ENCODE data around the gene SLC4A5. TPM values are rescaled to one million over a fixed set of nuclear protein-coding genes. Genes with fewer than 3 reads are reported as not detected.

Gene SLC4A5
- total and polyA plus RNA-seq, 8 donors: 0.12 to 4.8 (median 0.58) TPM; not detected in 1

GRCh38 chr2:74201196-74201595 is 142.0 kb downstream of the SLC4A5 start:
- TF ChIP-seq EP300 (IDR thresholded peaks at IDR 0.05) (no peak), POLR2A (IDR thresholded peaks at IDR 0.05) (no peak), POLR2AphosphoS5 (IDR thresholded peaks at IDR 0.05) (no peak), CTCF (IDR thresholded peaks at IDR 0.05) (no peak)
- Histone ChIP-seq H3K36me3 (peaks cover 0 to 14% (median 4%) of the 10 kb centered on the region in 4 donors), H3K27me3 (no peaks in the 10 kb centered on the region), H3K27ac (peak overlapping the region in 3 of 5 donors; percentile 39 to 99 (median 73)), H3K9me3 (no peaks in the 10 kb centered on the region), H3K4me3 (peak overlapping the region in 2 of 4 donors; percentile 76 to 86), H3K4me1 (peaks cover 23 to 71% (median 50%) of the 10 kb centered on the region in 4 donors)
- WGBS, 5 donors: 70 to 84% (median 74%) methylated on average over 3 of the region's 3 CpGs
- intact Hi-C loops (cut with DNase I; ENCODE audit: low total_unique reads): no loop called here
- DNase-seq: no peak

- WGBS, 5 donors: 40 to 49% (median 44%) methylated on average over 8 of the region's 8 CpGs
- intact Hi-C loops (cut with DNase I; ENCODE audit: low total_unique reads): no loop called here
- H3K9me3 ChIP-seq: no peaks in the 10 kb centered on the region
- H3K4me1 ChIP-seq: peaks cover 13 to 58% (median 39%) of the 10 kb centered on the region in 4 donors
- TF ChIP-seq POLR2A (IDR thresholded peaks at IDR 0.05) (no peak), POLR2AphosphoS5 (IDR thresholded peaks at IDR 0.05) (no peak), CTCF (IDR thresholded peaks at IDR 0.05) (no peak), EP300 (IDR thresholded peaks at IDR 0.05) (no peak)
- peak overlapping the region; percentile 69 to 86 (median 76) for H3K4me3 ChIP-seq
- peaks cover 0 to 14% (median 4%) of the 10 kb centered on the region in 4 donors for H3K36me3 ChIP-seq
- peak overlapping the region in 4 of 5 donors; percentile 96 to 99 (median 97) for H3K27ac ChIP-seq
- no peaks in the 10 kb centered on the region for H3K27me3 ChIP-seq
- peak in 1 of 2 donors; percentile 29 for DNase-seq
Measured at GRCh38 chr2:74199871-74200305, 143.3 kb downstream of the SLC4A5 start.

GRCh38 chr2:74199275-74199701 is 143.9 kb downstream of the SLC4A5 start:
- 1 to 7% (median 5%) methylated on average over 18 to 20 of the region's 20 CpGs for WGBS, 5 donors
- DNase-seq: no peak

More at GRCh38 chr2:74199275-74199701, 143.9 kb downstream of the SLC4A5 start:
- no peaks in the 10 kb centered on the region for H3K27me3 ChIP-seq
- H3K4me1 ChIP-seq: peaks cover 13 to 53% (median 34%) of the 10 kb centered on the region in 4 donors
- TF ChIP-seq CTCF (IDR thresholded peaks at IDR 0.05): peak in 1 of 7 experiments; percentile 8
- peak in 1 of 3 donors; percentile 53 for TF ChIP-seq POLR2AphosphoS5 (IDR thresholded peaks at IDR 0.05)
- no peak for TF ChIP-seq EP300 (IDR thresholded peaks at IDR 0.05)
- peak overlapping the region; percentile 95 to 99 (median 97) for H3K27ac ChIP-seq
- peak overlapping the region; percentile 69 to 86 (median 76) for H3K4me3 ChIP-seq
- intact Hi-C loops (cut with DNase I; ENCODE audit: low total_unique reads): no loop called here
- no peaks in the 10 kb centered on the region for H3K9me3 ChIP-seq
- peaks cover 0 to 11% (median 3%) of the 10 kb centered on the region in 4 donors for H3K36me3 ChIP-seq
